Keratinocyte (primary cell): Measurements from ENCODE around the gene TMEM126B. TPM values are rescaled to one million over a fixed set of nuclear protein-coding genes. Genes with fewer than 3 reads are reported as not detected.
"Not testable (repeated sequence)": the region's sequence is repeated elsewhere in the genome, so short reads cannot be mapped to it uniquely, and the experiment has no call there.

Experiments
- DNase-seq: peaks from one replicate; pipeline ENCODE4 v3.0.0-alpha.2; 2011; ENCODE audit warnings: low read depth, missing footprints, low spot score
- FAIRE-seq: peaks from 2 replicates; lab custom pipeline; 2011; peaks lifted over from hg19 to GRCh38; lab: Jason Lieb, UNC
- H2AFZ ChIP-seq: 2 replicates; pipeline ENCODE4 v1.6.0; 2012; ENCODE audit warnings: low read length, control low read depth, inconsistent platforms; ENCODE audit not compliant: control insufficient read depth
- H3K27ac ChIP-seq: 2 replicates; pipeline ENCODE4 v1.5.1; 2011; ENCODE audit warnings: low read length; ENCODE audit not compliant: control insufficient read depth, insufficient read depth
- H3K27me3 ChIP-seq: 3 replicates; pipeline ENCODE4 v1.6.0; 2011; ENCODE audit warnings: low read length; ENCODE audit not compliant: control insufficient read depth, insufficient read depth; ENCODE audit errors: extremely low read depth
- H3K36me3 ChIP-seq, 2 experiments: 2 replicates in 1 of 2; 3 replicates in 1 of 2; pipeline ENCODE4 v1.5.1; 2011; ENCODE audit warnings: low read length in 2 of 2, mild to moderate bottlenecking in 1 of 2; ENCODE audit not compliant: control insufficient read depth in 2 of 2, insufficient read depth in 2 of 2; ENCODE audit errors: extremely low read depth in 1 of 2
- H3K4me1 ChIP-seq: 3 replicates; pipeline ENCODE4 v1.5.1; 2011; ENCODE audit warnings: low read length; ENCODE audit not compliant: control insufficient read depth, insufficient read depth; ENCODE audit errors: extremely low read depth
- H3K4me2 ChIP-seq: 3 replicates; pipeline ENCODE4 v1.6.0; 2011; ENCODE audit warnings: low read depth, low read length; ENCODE audit not compliant: control insufficient read depth, insufficient read depth; ENCODE audit errors: extremely low read depth
- H3K4me3 ChIP-seq, 3 experiments: fragments of 200-600 bp in 1 of 3; sonication (generic) in 1 of 3; 2 replicates in 2 of 3; 3 replicates in 1 of 3; pipeline ENCODE4 v1.5.1; 2011 to 2016; ENCODE audit warnings: low read length in 3 of 3, mild to moderate bottlenecking in 3 of 3, control low read depth in 2 of 3, inconsistent platforms in 1 of 3, low read depth in 1 of 3, mixed read lengths in 1 of 3, mixed run types in 1 of 3, moderate library complexity in 1 of 3; ENCODE audit not compliant: control insufficient read depth in 2 of 3, insufficient read depth in 2 of 3; ENCODE audit errors: extremely low read depth in 1 of 3
- H3K79me2 ChIP-seq: 2 replicates; pipeline ENCODE4 v1.6.0; 2012; ENCODE audit warnings: low read length; ENCODE audit not compliant: control insufficient read depth, insufficient read depth
- H3K9ac ChIP-seq: 3 replicates; pipeline ENCODE4 v1.6.0; 2011; ENCODE audit warnings: low read length; ENCODE audit not compliant: control insufficient read depth, insufficient read depth; ENCODE audit errors: extremely low read depth
- H3K9me1 ChIP-seq: 3 replicates; pipeline ENCODE4 v1.6.0; 2011; ENCODE audit warnings: low read length; ENCODE audit not compliant: control insufficient read depth, insufficient read depth; ENCODE audit errors: extremely low read depth
- H3K9me3 ChIP-seq: 2 replicates; pipeline ENCODE4 v1.5.1; 2012; ENCODE audit warnings: low read depth, low read length; ENCODE audit not compliant: control insufficient read depth
- H4K20me1 ChIP-seq: 3 replicates; pipeline ENCODE4 v1.6.0; 2011; ENCODE audit warnings: low read length; ENCODE audit not compliant: control insufficient read depth, insufficient read depth; ENCODE audit errors: extremely low read depth
- CTCF ChIP-seq, 3 experiments: IDR thresholded peaks in 1 of 3; conservative IDR thresholded peaks in 1 of 3; optimal IDR thresholded peaks in 1 of 3; 2 replicates in 2 of 3; 3 replicates in 1 of 3; pipeline versions ENCODE3 to v1.5.1; 2011; ENCODE audit warnings: low read length in 3 of 3, mild to moderate bottlenecking in 3 of 3, moderate library complexity in 2 of 3, control low read depth in 1 of 3, inconsistent platforms in 1 of 3; ENCODE audit not compliant: insufficient read depth in 2 of 3; ENCODE audit errors: extremely low read depth in 1 of 3
- EZH2 ChIP-seq: IDR thresholded peaks from one replicate; pipeline ENCODE4 v1.6.1; 2012; ENCODE audit warnings: inconsistent platforms, mild to moderate bottlenecking, low read length, moderate library complexity
- dilution Hi-C: fragments of 300-500 bp; cut with MboI; formaldehyde crosslinking; loops from one replicate; pipeline ENCODE4 v1.7.0; 2020; ENCODE audit warnings: low sequenced_read_pairs; ENCODE audit not compliant: extremely low pct_ligation_motif_present
- polyA plus RNA-seq, 5 experiments: library from polyadenylated mRNA; depleted of rRNA in 3 of 5; stranded (reverse) in 3 of 5; stranded (forward) in 1 of 5; unstranded in 1 of 5; fragments of >200 nt; gene quantifications; 1 replicate in 1 of 5; 2 replicates in 3 of 5; 3 replicates in 1 of 5; pipeline versions ENCODE4 v1.2.1 to v1.2.3, GENCODE V29; 2011 to 2012; ENCODE audit warnings: missing spikeins in 2 of 5, low read depth in 1 of 5, low replicate concordance in 1 of 5

Gene TMEM126B
- polyA plus RNA-seq, 1 donor (not counting 4 experiments of a cell fraction or from before 2014, with no cell fraction given) = 105 TPM

- H3K79me2 ChIP-seq, H3K4me2 ChIP-seq, H2AFZ ChIP-seq, H3K9me3 ChIP-seq, H3K27ac ChIP-seq, H3K9me1 ChIP-seq, dilution Hi-C loops, H3K4me3 ChIP-seq, H3K4me1 ChIP-seq, H4K20me1 ChIP-seq, DNase-seq, H3K27me3 ChIP-seq, H3K36me3 ChIP-seq, FAIRE-seq, H3K9ac ChIP-seq: not testable (repeated sequence)
Measured at GRCh38 chr11:85611643-85612042, 16.8 kb upstream of the TMEM126B start.

DNA sequence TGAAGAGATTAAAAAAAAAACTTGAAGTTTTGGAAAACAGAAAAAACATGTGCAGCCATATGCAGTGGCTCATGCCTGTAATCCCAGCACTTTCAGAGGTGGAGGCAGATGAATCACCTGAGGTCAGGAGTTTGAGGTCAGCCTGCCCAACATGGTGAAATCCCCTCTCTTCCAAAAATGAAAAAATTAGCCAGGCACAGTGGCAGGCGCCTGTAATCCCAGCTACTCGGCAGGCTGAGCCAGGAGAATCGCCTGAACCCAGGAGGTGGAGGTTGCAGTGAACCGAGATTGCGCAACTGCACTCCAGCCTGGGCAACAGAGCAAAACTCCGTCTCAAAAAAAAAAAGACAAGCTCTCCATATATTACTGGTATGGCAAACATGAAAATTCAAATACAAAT is 8.9 kb upstream of the TMEM126B start:
- FAIRE-seq = no peak
- Histone ChIP-seq H3K9me1 (no peaks in the 10 kb centered on the region), H3K27ac (no peak overlapping the region), H4K20me1 (no peaks in the 10 kb centered on the region), H3K9me3 (no peaks in the 10 kb centered on the region), H3K9ac (no peak overlapping the region), H3K27me3 (no peaks in the 10 kb centered on the region), H3K4me1 (no peaks in the 10 kb centered on the region), H2AFZ (no peak overlapping the region), H3K36me3 (no peaks in the 10 kb centered on the region), H3K79me2 (no peaks in the 10 kb centered on the region), H3K4me2 (no peak overlapping the region), H3K4me3 (no peak overlapping the region)
- dilution Hi-C loops = no loop called here
- TF ChIP-seq CTCF (optimal IDR thresholded peaks at IDR 0.05 in 1 of 3, IDR thresholded peaks at IDR 0.05 in 1 of 3, conservative IDR thresholded peaks at IDR 0.05 in 1 of 3; ENCODE audit: extremely low read depth in 1 of 3, insufficient read depth in 2 of 3, low read length in 3 of 3) (no peak), EZH2 (no peak)
- DNase-seq = no peak

GRCh38 chr11:85620256-85620655 is 8.1 kb upstream of the TMEM126B start:
- Histone ChIP-seq H3K27me3 (no peaks in the 10 kb centered on the region), H4K20me1 (no peaks in the 10 kb centered on the region), H3K79me2 (no peaks in the 10 kb centered on the region), H3K9me3 (no peaks in the 10 kb centered on the region), H3K4me1 (no peaks in the 10 kb centered on the region), H3K9ac (no peak overlapping the region), H3K4me3 (no peak overlapping the region), H2AFZ (no peak overlapping the region), H3K27ac (no peak overlapping the region), H3K36me3 (no peaks in the 10 kb centered on the region), H3K9me1 (no peaks in the 10 kb centered on the region), H3K4me2 (no peak overlapping the region)
- dilution Hi-C loops = no loop called here
- TF ChIP-seq EZH2 (no peak), CTCF (optimal IDR thresholded peaks at IDR 0.05 in 1 of 3, IDR thresholded peaks at IDR 0.05 in 1 of 3, conservative IDR thresholded peaks at IDR 0.05 in 1 of 3; ENCODE audit: extremely low read depth in 1 of 3, insufficient read depth in 2 of 3, low read length in 3 of 3) (no peak)
- no peak for DNase-seq
- FAIRE-seq = no peak
